Gastroesophageal sphincter (tissue), 4 donors: ENCODE measurements around the gene CAPRIN2. TPM values are rescaled to one million over a fixed set of nuclear protein-coding genes. Genes with fewer than 3 reads are reported as not detected.

Experiments used
- ATAC-seq: fragments of 150-250 bp; one replicate; pipeline ENCODE4 v1.9.1; 2016; ENCODE audit warnings: mild to moderate bottlenecking, moderate library complexity
- H3K27ac ChIP-seq, 4 donors: fragments of 200-600 bp; sonication (generic) in 3 of 4; 1 replicate in 3 of 4; 2 replicates in 1 of 4; pipeline ENCODE4 v1.5.1; 2016 to 2019
- H3K27me3 ChIP-seq: fragments of 200-600 bp; sonication (generic); one replicate; pipeline ENCODE4 v1.5.1; 2019
- H3K36me3 ChIP-seq, 2 donors: fragments of 200-600 bp; sonication (generic); one replicate each; pipeline ENCODE4 v1.5.1; 2019; ENCODE audit warnings: control low read depth in 1 of 2
- H3K4me1 ChIP-seq, 3 donors: fragments of 200-600 bp; sonication (generic); 1 replicate in 2 of 3; 2 replicates in 1 of 3; pipeline ENCODE4 v1.5.1; 2016 to 2019; ENCODE audit warnings: control low read depth in 2 of 3
- H3K4me3 ChIP-seq, 2 donors: fragments of 200-600 bp; sonication (generic); one replicate each; pipeline ENCODE4 v1.5.1; 2019; ENCODE audit warnings: mild to moderate bottlenecking in 1 of 2, moderate library complexity in 1 of 2
- H3K9me3 ChIP-seq, 3 donors: fragments of 200-600 bp; sonication (generic); one replicate each; pipeline ENCODE4 v1.5.1; 2017 to 2019; ENCODE audit warnings: control low read depth in 2 of 3
- EP300 ChIP-seq: sonication (generic); formaldehyde crosslinking; IDR thresholded peaks from one replicate; pipeline ENCODE4 v1.6.1; 2017; ENCODE audit warnings: antibody characterized with exemption, mild to moderate bottlenecking
- POLR2A ChIP-seq, 2 donors: fragments of 450-650 bp; IDR thresholded peaks; one replicate each; pipeline ENCODE4 v1.6.1; 2017; ENCODE audit warnings: antibody characterized with exemption in 2 of 2, mild to moderate bottlenecking in 2 of 2, moderate library complexity in 1 of 2
- POLR2AphosphoS5 ChIP-seq: sonication (generic); formaldehyde crosslinking; IDR thresholded peaks from one replicate; pipeline ENCODE4 v1.6.1; 2017; ENCODE audit warnings: antibody characterized with exemption
- WGBS, 2 donors: methylation state at CpG; one replicate each; pipeline ENCODE4 v1.1.5; 2018; ENCODE audit warnings: low coverage in 1 of 2; 5-methylcytosine and 5-hydroxymethylcytosine counted together
- total RNA-seq, 4 donors: library from RNA; depleted of rRNA; stranded (reverse); fragments of >200 nt; gene quantifications; one replicate each; pipeline ENCODE4 v1.1.0, GENCODE V29; 2016
- TF ChIP-seq, protein P1 (sequence below), 4 experiments: fragments of 200-600 bp in 2 of 4; fragments of 450-650 bp in 2 of 4; sonication (generic) in 1 of 4; IDR thresholded peaks; one replicate each; pipeline ENCODE4 v1.5.1; 2017 to 2019; ENCODE audit warnings: antibody characterized with exemption in 4 of 4, mild to moderate bottlenecking in 2 of 4, moderate library complexity in 2 of 4

The CAPRIN2 gene
- total RNA-seq, 4 donors from 2014 or later: 20.5 to 38.3 (median 27.8) TPM

DNA sequence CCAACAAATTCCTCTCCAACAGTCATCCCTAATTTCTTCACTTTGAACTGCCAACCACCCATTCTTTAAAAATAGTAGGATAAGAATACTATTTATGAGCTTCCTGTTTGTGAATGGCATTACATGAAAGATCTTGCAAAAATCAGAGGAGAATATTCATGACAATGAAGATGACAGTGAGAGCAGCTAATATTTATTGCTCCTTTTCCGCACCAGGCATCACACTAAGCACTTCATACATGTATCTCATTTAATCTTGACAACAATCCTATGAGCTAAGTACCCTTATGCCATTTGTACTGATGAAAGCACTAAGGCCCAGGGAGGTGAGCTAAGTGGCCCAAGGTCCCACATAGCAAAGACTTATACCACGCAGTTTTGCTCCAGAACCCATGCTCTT lies 37.3 kb upstream of the CAPRIN2 start:
- H3K4me1 ChIP-seq: peaks cover 0 to 22% (median 0%) of the 10 kb centered on the region in 3 donors
- H3K9me3 ChIP-seq: no peaks in the 10 kb centered on the region
- H3K36me3 ChIP-seq: no peaks in the 10 kb centered on the region
- WGBS, 2 donors: 90 to 97% methylated on average over 2 of the region's 2 CpGs
- ATAC-seq: no peak
- H3K4me3 ChIP-seq: no peak overlapping the region
- TF ChIP-seq EP300 (no peak), POLR2A (IDR thresholded peaks at IDR 0.05) (no peak), POLR2AphosphoS5 (no peak)
- TF ChIP-seq, protein P1, sequence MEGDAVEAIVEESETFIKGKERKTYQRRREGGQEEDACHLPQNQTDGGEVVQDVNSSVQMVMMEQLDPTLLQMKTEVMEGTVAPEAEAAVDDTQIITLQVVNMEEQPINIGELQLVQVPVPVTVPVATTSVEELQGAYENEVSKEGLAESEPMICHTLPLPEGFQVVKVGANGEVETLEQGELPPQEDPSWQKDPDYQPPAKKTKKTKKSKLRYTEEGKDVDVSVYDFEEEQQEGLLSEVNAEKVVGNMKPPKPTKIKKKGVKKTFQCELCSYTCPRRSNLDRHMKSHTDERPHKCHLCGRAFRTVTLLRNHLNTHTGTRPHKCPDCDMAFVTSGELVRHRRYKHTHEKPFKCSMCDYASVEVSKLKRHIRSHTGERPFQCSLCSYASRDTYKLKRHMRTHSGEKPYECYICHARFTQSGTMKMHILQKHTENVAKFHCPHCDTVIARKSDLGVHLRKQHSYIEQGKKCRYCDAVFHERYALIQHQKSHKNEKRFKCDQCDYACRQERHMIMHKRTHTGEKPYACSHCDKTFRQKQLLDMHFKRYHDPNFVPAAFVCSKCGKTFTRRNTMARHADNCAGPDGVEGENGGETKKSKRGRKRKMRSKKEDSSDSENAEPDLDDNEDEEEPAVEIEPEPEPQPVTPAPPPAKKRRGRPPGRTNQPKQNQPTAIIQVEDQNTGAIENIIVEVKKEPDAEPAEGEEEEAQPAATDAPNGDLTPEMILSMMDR (IDR thresholded peaks at IDR 0.05): no peak
- peaks cover 20% of the 10 kb centered on the region for H3K27me3 ChIP-seq
- no peak overlapping the region for H3K27ac ChIP-seq

DNA sequence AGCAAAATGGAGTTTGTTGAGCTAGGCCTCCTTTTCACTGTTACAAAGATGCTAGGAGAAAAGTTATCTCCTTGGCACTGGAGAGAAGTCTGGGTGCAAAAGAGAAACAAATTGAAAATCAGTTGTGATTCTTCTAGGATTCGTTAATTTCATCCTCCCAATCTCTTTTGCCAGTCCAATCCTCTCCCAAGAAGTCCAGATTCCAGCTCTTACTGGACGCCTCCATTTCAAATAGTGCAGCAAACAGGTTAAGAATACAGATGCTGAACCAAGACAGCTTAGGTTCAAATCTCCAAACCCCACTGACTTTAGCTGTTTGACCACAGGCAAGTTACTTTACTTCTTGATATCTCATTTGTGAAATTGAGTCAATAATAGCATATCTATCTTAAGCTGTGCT lies 34.0 kb upstream of the CAPRIN2 start:
- TF ChIP-seq EP300 (no peak), POLR2A (IDR thresholded peaks at IDR 0.05) (no peak), POLR2AphosphoS5 (no peak)
- TF ChIP-seq, protein P1 (IDR thresholded peaks at IDR 0.05): no peak
- 74 to 81% methylated on average over 2 of the region's 2 CpGs for WGBS, 2 donors
- H3K27ac ChIP-seq: no peak overlapping the region
- H3K36me3 ChIP-seq: no peaks in the 10 kb centered on the region
- no peaks in the 10 kb centered on the region for H3K27me3 ChIP-seq
- peaks cover 0 to 4% (median 0%) of the 10 kb centered on the region in 3 donors for H3K9me3 ChIP-seq
- H3K4me3 ChIP-seq: no peak overlapping the region
- no peak for ATAC-seq
- no peaks in the 10 kb centered on the region for H3K4me1 ChIP-seq

DNA sequence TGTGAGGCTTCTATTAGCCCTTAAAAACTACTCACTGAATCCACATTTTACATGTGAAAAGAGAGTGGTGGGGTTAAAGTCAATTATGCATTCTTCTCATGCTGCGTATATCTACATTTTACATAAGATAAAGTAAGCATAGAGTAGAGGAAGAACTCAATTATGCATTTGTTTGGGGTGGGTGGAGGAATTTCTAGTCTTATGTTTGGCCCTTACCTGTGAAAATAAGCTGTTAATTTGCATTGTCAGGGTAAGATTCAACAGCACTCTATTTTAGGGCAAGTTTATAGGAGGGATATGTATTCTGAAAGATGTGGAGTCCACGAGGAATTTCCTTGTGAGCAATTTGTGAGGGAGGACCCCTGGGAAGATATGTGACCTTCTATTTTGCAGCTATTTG lies 30.9 kb upstream of the CAPRIN2 start:
- H3K9me3 ChIP-seq: peaks cover 0 to 4% (median 0%) of the 10 kb centered on the region in 3 donors
- H3K4me3 ChIP-seq: no peak overlapping the region
- H3K36me3 ChIP-seq: no peaks in the 10 kb centered on the region
- TF ChIP-seq POLR2A (IDR thresholded peaks at IDR 0.05) (no peak), EP300 (no peak), POLR2AphosphoS5 (no peak)
- TF ChIP-seq, protein P1 (IDR thresholded peaks at IDR 0.05): no peak
- no peaks in the 10 kb centered on the region for H3K4me1 ChIP-seq
- no peaks in the 10 kb centered on the region for H3K27me3 ChIP-seq
- no peak overlapping the region for H3K27ac ChIP-seq
- ATAC-seq: no peak
- 82% methylated on average over 2 of the region's 2 CpGs for WGBS, 2 donors

DNA sequence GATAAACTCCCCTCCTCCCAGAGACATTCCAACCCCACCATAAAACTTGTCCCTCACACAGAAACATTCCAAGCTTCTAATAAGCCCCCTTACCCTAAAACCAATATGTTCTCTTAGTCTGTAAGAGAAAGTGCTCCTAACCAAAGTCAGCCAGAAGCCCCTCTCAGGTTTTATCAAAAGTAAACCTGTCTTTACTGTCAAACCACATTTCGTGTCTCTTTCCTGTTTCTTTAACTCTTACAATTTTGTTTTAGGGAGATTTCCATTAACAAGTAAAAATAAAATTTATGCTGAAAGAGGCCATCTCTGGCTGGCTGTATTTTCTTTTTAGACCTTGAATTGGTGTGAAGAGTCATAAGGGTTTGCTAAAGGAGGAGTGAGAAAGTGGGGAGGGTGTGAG lies 29.8 kb upstream of the CAPRIN2 start:
- H3K4me1 ChIP-seq: no peaks in the 10 kb centered on the region
- TF ChIP-seq POLR2AphosphoS5: no peak
- ATAC-seq: no peak
- H3K4me3 ChIP-seq: no peak overlapping the region
- 80 to 100% methylated on average over 1 of the region's 1 CpG for WGBS, 2 donors
- H3K9me3 ChIP-seq: peaks cover 0 to 4% (median 0%) of the 10 kb centered on the region in 3 donors
- no peak overlapping the region for H3K27ac ChIP-seq
- no peaks in the 10 kb centered on the region for H3K36me3 ChIP-seq
- no peaks in the 10 kb centered on the region for H3K27me3 ChIP-seq

DNA sequence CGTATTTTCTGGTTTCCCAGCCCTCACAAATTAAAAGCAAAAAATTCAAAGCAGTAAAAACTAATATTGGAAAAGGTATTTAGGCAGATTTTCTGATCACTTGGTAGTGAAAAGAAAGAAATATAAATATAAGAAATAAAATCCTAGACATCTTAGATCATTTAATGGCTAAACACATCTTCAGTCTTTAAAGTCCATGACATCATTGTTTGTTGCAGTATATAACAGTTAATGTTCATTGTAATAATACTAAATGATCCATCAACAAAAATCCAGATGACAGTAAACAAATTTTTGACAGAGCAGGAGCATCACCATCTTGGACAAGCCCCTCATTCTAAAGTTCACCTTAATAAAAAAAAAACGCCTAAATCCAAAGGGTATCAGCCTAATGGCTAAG lies 29.2 kb upstream of the CAPRIN2 start:
- no peak for TF ChIP-seq POLR2A (IDR thresholded peaks at IDR 0.05)
- TF ChIP-seq POLR2AphosphoS5: no peak
- no peak for TF ChIP-seq EP300
- TF ChIP-seq, protein P1 (IDR thresholded peaks at IDR 0.05): no peak
- ATAC-seq: no peak
- H3K9me3 ChIP-seq: peaks cover 0 to 4% (median 0%) of the 10 kb centered on the region in 3 donors
- no peaks in the 10 kb centered on the region for H3K36me3 ChIP-seq
- H3K4me3 ChIP-seq: no peak overlapping the region
- H3K4me1 ChIP-seq: no peaks in the 10 kb centered on the region
- H3K27ac ChIP-seq: no peak overlapping the region
- H3K27me3 ChIP-seq: no peaks in the 10 kb centered on the region
- 72 to 88% methylated on average over 2 of the region's 2 CpGs for WGBS, 2 donors
